ENCODE measurements around the gene RSRC2.
A peak's percentile ranks its signal among the peaks of the same experiment; 100 is the strongest.
"Not testable (repeated sequence)": the region's sequence is repeated elsewhere in the genome, so short reads cannot be mapped to it uniquely, and the experiment has no call there.

The RSRC2 gene

GRCh38 chr12:122517877-122518276 lies 8.9 kb downstream of the RSRC2 start:
- no peak for DNase-seq

GRCh38 chr12:122516544-122517361 lies 10.0 kb downstream of the RSRC2 start:
- DNase-seq, result no peak

GRCh38 chr12:122515275-122515674 lies 11.5 kb downstream of the RSRC2 start:
- no peak for DNase-seq

DNA sequence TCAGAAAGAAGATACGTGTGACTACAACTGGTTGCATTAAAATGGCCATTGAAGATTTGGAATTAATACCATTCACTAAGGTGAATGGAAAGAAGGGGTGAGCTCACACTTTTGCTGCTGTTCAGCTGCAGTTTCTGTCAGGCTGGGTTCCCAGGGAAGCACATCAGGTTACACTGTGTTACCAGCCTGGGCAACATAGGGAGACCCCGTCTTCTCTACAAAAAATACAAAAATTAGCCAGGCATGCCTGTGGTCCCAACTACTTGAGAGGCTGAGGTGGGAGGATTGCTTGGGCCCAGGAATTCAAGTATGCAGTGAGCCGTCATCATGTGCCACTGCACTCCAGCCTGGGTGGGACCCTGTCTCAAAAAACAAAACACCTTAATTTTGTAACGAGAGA lies 13.1 kb downstream of the RSRC2 start:
- DNase-seq, result no peak

- not testable (repeated sequence) for DNase-seq
These were observed 13.7 kb downstream of the RSRC2 start for GRCh38 chr12:122513028-122513427.

- DNase-seq, result no peak
These were observed 18.6 kb downstream of the RSRC2 start for GRCh38 chr12:122508163-122508562.

GRCh38 chr12:122506393-122506938 lies 20.3 kb downstream of the RSRC2 start:
- DNase-seq, result no peak

GRCh38 chr12:122505419-122506051 lies 21.2 kb downstream of the RSRC2 start:
- DNase-seq, result no peak

- DNase-seq, result no peak
These were observed 22.7 kb downstream of the RSRC2 start for GRCh38 chr12:122503783-122504590.

DNA sequence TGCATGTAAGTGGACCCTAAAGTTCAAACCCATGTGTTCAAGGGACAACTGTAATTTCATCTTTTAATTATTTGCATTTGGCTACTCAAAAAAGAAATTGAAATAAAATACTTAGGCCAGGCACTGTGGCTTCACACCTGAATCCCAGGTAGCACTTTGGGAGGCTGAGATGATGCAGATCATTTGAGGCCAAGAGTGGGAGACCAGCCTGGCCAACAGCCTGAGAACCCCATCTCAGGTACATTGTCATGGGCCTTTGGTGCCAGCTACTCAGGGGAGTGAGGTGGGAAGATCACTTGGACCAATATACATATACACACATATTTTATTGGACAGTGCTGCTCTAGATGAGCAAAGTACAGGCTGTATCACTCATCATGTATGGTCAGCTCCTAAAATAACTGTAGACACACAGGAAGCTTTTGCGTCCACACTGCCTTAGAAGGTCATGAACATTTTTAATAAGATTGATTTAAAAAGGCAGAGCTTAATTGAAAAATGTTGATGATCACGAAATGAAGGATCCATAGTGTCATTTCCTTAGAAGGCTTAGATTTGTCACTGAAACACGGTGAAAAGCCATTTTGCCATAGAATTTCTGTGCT lies 23.5 kb downstream of the RSRC2 start:
- DNase-seq, result no peak

DNA sequence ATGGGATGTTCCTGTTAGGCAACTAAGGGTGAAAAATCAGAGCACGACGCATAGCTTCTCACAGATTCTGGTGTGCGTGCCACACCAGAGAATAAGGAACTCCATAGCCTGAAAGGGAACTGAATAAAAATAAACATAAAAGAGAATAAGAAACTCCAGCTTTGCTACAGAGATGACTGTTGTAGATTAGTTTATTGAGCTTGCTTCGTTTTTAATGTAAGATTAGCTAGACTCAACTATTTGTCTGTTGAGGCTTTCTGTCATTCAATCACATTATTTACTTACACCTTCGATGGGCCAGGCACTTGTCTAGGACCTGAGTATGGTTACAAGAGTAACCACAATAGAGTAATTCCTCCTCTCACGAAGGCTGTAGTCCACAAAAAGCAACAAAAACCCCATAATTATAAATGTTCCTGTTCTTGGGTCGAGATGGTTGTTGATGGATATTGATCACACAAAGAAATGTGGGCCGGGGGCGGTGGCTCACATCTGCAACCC lies 25.2 kb downstream of the RSRC2 start:
- no peak for DNase-seq

DNA sequence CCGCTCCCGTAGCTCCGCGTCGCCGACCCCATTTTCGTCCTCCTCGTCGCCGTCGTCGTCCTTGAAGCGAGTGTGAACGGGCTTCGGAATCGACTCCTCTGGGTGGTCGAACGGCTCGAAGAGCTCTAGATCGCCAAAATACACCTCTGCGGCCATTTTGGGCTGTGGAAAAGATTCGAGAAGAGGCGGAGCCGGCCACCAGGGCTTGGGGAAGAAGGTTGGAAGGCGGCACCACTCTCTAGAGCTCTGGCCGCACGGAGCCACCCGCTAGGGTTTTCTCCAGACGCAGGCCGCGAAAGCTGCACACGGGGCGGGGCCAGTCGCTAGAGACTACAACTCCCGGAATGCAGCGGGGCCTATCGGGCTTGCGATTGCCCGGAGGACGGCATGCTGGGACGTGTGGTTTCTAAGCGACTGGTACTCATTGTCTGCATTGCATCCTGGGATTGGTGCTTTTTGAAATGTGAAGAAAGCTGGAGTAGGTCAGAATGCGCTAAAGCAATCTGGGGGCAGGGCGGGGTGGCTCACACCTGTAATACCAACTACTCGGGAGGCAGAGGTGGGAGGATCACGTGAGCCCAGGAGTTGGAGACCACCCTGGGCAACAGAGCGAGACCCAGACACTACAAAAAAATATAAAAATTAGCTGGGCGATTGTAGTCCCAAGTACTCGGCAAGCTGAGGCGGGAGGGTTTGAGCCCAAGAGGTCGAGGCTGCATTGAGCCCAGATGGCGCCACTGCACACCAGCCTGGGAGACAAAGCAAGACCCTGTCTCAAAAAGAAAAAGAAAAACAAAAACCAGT lies 25.8 kb downstream of the RSRC2 start, which contains the start of gene ZCCHC8:
Gene ZCCHC8 (minus strand): TSS at position 248 of the 804 bp plus-strand sequence. CDS start 92 bp downstream, at position 156.
- peak; percentile 95 for DNase-seq

- no peak for DNase-seq
These were observed 26.6 kb downstream of the RSRC2 start for GRCh38 chr12:122499991-122500684.

- DNase-seq, result no peak
These were observed 31.5 kb downstream of the RSRC2 start for GRCh38 chr12:122495258-122495657.

GRCh38 chr12:122493222-122493621 lies 33.5 kb downstream of the RSRC2 start:
- DNase-seq, result not testable (repeated sequence)

DNA sequence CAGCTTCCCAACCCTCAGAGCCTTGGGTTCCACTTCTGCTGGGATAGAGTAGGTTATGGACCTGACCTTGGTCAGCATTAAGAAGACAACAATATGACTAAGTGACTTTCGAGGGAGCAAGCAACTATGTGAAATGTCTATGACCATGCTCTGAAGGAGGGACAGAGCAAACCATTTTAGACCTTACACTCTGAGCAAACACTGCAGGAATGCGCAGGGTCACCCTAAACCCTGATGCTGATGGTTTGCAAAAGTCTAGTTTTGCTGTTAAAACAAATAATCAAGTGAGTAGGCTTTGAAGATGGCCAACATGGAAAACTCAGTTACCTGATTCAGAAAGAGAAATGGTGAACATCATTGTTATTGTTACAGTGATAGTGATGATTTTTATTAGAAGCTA lies 34.7 kb downstream of the RSRC2 start:
- no peak for DNase-seq

- no peak for DNase-seq
These were observed 37.7 kb downstream of the RSRC2 start for GRCh38 chr12:122489038-122489437.

GRCh38 chr12:122487807-122488206 lies 38.9 kb downstream of the RSRC2 start:
- DNase-seq, result not testable (repeated sequence)

DNA sequence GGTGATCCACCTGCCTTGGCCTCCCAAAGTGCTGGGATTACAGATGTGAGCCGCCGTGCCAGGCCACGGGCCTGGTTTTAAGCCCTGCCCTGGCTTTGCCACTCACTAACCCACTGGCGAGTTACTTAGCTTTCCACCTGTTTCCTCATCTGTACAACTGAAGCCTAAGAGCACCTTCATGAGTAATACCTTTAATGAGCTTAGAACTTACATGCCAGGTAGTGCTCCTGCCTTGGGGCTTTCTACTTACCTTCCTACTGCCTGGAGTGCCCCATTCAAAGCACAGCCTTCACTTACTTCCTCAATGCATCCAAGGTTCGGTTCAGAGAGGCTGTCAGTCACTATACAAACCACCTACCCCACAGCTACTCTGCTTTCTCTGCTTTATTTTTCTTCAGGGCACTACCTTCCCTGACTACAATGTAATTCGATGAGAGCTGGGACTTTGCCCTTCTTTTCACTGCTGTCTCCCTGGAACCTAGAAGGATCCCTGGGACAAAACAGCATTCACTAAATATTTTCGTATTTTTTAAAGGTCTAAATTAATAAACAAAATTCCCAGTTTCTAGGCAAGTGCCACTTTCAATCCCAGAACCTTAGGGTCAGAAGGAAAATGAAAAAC lies 39.8 kb downstream of the RSRC2 start:
- DNase-seq, result no peak

DNA sequence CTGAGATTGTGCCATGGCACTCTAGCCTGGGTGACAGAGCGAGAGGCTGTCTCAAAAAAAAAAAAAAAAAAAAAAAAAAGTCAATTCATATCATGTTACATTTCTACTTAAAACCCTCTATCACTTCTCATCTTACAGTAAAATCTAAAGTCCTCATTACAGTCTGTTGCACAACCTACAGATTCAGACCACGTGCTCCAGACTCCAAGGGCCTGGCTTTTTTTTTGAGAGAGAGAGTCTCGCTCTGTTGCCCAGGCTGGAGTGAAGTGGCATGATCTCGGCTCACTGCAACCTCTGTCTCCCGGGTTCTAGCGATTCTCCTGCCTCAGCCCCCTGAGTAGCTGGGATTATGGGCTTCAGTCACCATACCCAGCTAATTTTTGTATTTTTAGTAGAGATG lies 40.4 kb downstream of the RSRC2 start:
- not testable (repeated sequence) for DNase-seq
